Measurements from ENCODE around the gene VWA8. TPM values are rescaled to one million over a fixed set of nuclear protein-coding genes. Genes with fewer than 3 reads are reported as not detected.
"Not testable (repeated sequence)": the region's sequence is repeated elsewhere in the genome, so short reads cannot be mapped to it uniquely, and the experiment has no call there.

VWA8 gene
- total and polyA plus RNA-seq, 4 donors: 4.7 to 26.3 (median 11.9) TPM

- H3K27me3 ChIP-seq (ENCODE audit: control insufficient read depth in 3 of 3, insufficient read depth in 3 of 3, low read length in 2 of 3): no peaks in the 10 kb centered on the region
- DNase-seq (no peak), ATAC-seq (ENCODE audit: insufficient read depth, low FRiP score) (no peak)
- WGBS, 2 donors: 37 to 42% methylated on average over 2 of the region's 2 CpGs
- H3K4me1 ChIP-seq (ENCODE audit: control insufficient read depth in 5 of 5, insufficient read depth in 5 of 5, low read length in 5 of 5): peaks cover 0 to 7% (median 0%) of the 10 kb centered on the region in 5 donors
- H3K4me3 ChIP-seq: no peak overlapping the region
- H3K27ac ChIP-seq (ENCODE audit: low read depth in 1 of 2, low read length in 1 of 2): no peak overlapping the region
- H3K9ac ChIP-seq (ENCODE audit: insufficient read depth in 1 of 2, low read length in 2 of 2): no peak overlapping the region
- H3K9me3 ChIP-seq (ENCODE audit: control insufficient read depth in 4 of 4, insufficient read depth in 3 of 4, low read length in 3 of 4): no peaks in the 10 kb centered on the region
- TF ChIP-seq, protein P1, sequence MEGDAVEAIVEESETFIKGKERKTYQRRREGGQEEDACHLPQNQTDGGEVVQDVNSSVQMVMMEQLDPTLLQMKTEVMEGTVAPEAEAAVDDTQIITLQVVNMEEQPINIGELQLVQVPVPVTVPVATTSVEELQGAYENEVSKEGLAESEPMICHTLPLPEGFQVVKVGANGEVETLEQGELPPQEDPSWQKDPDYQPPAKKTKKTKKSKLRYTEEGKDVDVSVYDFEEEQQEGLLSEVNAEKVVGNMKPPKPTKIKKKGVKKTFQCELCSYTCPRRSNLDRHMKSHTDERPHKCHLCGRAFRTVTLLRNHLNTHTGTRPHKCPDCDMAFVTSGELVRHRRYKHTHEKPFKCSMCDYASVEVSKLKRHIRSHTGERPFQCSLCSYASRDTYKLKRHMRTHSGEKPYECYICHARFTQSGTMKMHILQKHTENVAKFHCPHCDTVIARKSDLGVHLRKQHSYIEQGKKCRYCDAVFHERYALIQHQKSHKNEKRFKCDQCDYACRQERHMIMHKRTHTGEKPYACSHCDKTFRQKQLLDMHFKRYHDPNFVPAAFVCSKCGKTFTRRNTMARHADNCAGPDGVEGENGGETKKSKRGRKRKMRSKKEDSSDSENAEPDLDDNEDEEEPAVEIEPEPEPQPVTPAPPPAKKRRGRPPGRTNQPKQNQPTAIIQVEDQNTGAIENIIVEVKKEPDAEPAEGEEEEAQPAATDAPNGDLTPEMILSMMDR (IDR thresholded peaks at IDR 0.05; ENCODE audit: control extremely low read depth, extremely low read depth): no peak
- H3K36me3 ChIP-seq (ENCODE audit: control insufficient read depth in 4 of 4, insufficient read depth in 4 of 4, low read length in 4 of 4): peaks cover 0 to 4% (median 2%) of the 10 kb centered on the region in 4 donors
Observed at GRCh38 chr13:41837629-41838028, 123.3 kb downstream of the VWA8 start.

DNA sequence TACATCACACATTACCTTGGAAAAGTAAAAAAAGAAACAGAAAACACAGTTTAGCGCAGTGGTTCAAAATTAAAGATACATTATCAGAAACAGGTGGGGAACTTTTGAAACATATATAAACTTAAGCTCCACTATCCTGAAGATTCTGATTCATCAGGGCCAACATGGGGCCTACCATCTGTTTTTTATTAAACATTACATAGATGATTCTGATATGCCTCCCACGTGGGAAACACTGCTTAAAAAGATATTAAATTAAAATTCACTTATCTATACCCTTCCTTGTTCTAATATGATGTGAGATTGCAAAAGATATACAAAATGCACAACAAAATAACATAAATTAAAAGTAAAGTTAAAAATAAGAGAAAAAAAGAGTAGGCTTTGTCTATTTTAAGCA is 125.0 kb downstream of the VWA8 start:
- Histone ChIP-seq H3K36me3 (ENCODE audit: control insufficient read depth in 4 of 4, insufficient read depth in 4 of 4, low read length in 4 of 4) (peaks cover 0 to 4% (median 3%) of the 10 kb centered on the region in 4 donors), H3K9ac (ENCODE audit: insufficient read depth in 1 of 2, low read length in 2 of 2) (no peak overlapping the region), H3K27ac (ENCODE audit: low read depth in 1 of 2, low read length in 1 of 2) (no peak overlapping the region), H3K4me1 (ENCODE audit: control insufficient read depth in 5 of 5, insufficient read depth in 5 of 5, low read length in 5 of 5) (no peaks in the 10 kb centered on the region), H3K4me3 (no peak overlapping the region), H3K27me3 (ENCODE audit: control insufficient read depth in 3 of 3, insufficient read depth in 3 of 3, low read length in 2 of 3) (no peaks in the 10 kb centered on the region), H3K9me3 (ENCODE audit: control insufficient read depth in 4 of 4, insufficient read depth in 3 of 4, low read length in 3 of 4) (no peaks in the 10 kb centered on the region)
- ATAC-seq (ENCODE audit: insufficient read depth, low FRiP score) (no peak), DNase-seq (no peak)
- TF ChIP-seq, protein P1 (IDR thresholded peaks at IDR 0.05; ENCODE audit: control extremely low read depth, extremely low read depth): no peak
- WGBS, 2 donors: 76 to 93% methylated on average over 2 of the region's 2 CpGs

GRCh38 chr13:41834697-41835096 is 126.2 kb downstream of the VWA8 start:
- 95 to 98% methylated on average over 3 of the region's 3 CpGs for WGBS, 2 donors
- H3K9me3 ChIP-seq (ENCODE audit: control insufficient read depth in 4 of 4, insufficient read depth in 3 of 4, low read length in 3 of 4); ATAC-seq (ENCODE audit: insufficient read depth, low FRiP score); H3K36me3 ChIP-seq (ENCODE audit: control insufficient read depth in 4 of 4, insufficient read depth in 4 of 4, low read length in 4 of 4); H3K4me1 ChIP-seq (ENCODE audit: control insufficient read depth in 5 of 5, insufficient read depth in 5 of 5, low read length in 5 of 5); H3K27me3 ChIP-seq (ENCODE audit: control insufficient read depth in 3 of 3, insufficient read depth in 3 of 3, low read length in 2 of 3); H3K4me3 ChIP-seq; H3K9ac ChIP-seq (ENCODE audit: insufficient read depth in 1 of 2, low read length in 2 of 2); DNase-seq; H3K27ac ChIP-seq (ENCODE audit: low read depth in 1 of 2, low read length in 1 of 2): not testable (repeated sequence)

DNA sequence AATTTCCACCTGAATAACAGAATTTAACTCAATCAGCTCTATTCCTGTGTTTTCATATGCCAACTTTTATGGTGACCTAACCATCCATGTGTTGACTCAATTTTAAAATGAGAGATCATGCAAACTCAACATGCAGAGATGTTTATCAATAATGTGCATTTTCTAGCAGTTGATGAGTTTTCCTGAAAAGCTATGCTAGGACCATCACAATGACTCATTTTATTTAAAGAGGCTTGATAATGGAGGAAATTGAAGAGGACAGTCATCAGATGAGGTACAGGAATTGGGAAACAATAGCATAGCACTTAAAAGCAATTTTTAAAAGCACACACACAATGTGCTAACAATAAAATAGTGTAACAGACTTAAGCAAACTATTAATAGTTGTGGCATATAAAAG is 127.1 kb downstream of the VWA8 start:
- H3K4me3 ChIP-seq: no peak overlapping the region
- no peaks in the 10 kb centered on the region for H3K27me3 ChIP-seq (ENCODE audit: control insufficient read depth in 3 of 3, insufficient read depth in 3 of 3, low read length in 2 of 3)
- H3K27ac ChIP-seq (ENCODE audit: low read depth in 1 of 2, low read length in 1 of 2): no peak overlapping the region
- ATAC-seq (ENCODE audit: insufficient read depth, low FRiP score) (no peak), DNase-seq (no peak)
- H3K36me3 ChIP-seq (ENCODE audit: control insufficient read depth in 4 of 4, insufficient read depth in 4 of 4, low read length in 4 of 4): peaks cover 0 to 4% (median 2%) of the 10 kb centered on the region in 4 donors
- no peak overlapping the region for H3K9ac ChIP-seq (ENCODE audit: insufficient read depth in 1 of 2, low read length in 2 of 2)
- TF ChIP-seq, protein P1 (IDR thresholded peaks at IDR 0.05; ENCODE audit: control extremely low read depth, extremely low read depth): no peak
- H3K4me1 ChIP-seq (ENCODE audit: control insufficient read depth in 5 of 5, insufficient read depth in 5 of 5, low read length in 5 of 5): no peaks in the 10 kb centered on the region
- no peaks in the 10 kb centered on the region for H3K9me3 ChIP-seq (ENCODE audit: control insufficient read depth in 4 of 4, insufficient read depth in 3 of 4, low read length in 3 of 4)

Measured in lung (tissue), 12 donors.